ENCODE results near the gene ACP3. TPM values are rescaled to one million over a fixed set of nuclear protein-coding genes. Genes with fewer than 3 reads are reported as not detected.

The ACP3 gene
- total RNA-seq, 1 donor from 2014 or later = 0.46 TPM

DNA sequence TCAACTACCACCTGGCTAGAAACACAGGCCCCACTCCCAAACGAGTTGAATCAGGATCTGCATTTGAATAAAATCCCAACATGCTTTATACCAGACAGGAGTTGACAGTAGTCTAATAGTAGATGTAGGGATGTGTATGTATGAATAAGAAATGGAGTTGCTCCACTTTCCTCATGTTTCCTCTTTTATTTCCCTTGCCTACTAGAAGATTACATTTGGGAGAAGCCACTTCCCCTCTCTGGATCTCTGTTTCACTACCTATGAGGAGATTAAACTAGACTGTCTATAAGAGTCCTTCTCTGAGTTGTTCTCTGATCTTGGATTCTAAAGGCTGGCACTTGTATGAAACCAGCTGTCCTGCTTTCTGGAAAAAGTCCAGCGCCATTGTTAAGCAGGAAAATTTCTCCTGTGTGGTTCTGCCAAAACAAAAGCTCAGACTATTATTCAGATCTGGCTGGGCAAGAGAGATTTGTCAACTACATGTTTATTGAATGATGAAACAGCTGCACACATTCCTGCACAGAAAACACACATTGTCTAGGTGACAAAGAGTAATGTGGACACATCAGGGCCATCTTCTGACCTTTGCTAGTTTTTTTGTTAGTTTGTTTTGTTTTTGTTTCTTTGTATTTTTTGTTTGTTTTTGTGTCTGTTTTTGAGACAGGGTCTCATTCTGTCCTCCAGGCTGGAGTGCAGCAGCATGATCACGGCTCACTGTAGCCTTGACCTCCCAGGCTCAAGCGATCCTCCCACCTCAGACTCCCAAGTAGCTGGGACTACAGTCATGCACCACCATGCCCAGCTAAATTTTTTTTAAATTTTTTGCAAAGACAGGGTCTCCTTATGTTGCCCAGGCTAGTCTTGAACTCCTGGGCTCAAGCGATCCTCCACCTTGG is 29.9 kb downstream of the ACP3 start:
- H3K4me3 ChIP-seq (ENCODE audit: low read depth, low read length) = no peak overlapping the region
- peak; percentile 23 for DNase-seq (ENCODE audit: low read depth)
- no peak for TF ChIP-seq CTCF (conservative IDR thresholded peaks at IDR 0.05; ENCODE audit: low read depth, low read length)

DNA sequence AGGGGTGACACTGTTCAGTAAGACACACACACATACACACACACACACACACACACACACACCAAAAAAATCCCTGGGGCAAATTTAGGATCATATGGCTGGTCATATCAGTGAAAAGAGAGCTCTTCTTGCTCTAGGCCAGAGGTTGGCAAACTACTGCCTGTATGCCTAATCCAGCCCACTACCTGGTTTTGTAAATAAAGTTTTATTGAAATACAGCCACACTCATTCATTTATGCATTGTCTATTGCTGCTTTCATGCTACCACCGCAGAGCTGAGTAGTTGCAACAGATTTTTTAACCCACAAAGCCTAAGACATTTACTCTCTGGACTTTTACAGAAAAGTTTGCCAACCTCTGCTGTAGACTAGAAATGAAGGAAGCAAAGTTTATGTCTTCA is 30.6 kb downstream of the ACP3 start:
- TF ChIP-seq CTCF (conservative IDR thresholded peaks at IDR 0.05; ENCODE audit: low read depth, low read length) = no peak
- DNase-seq (ENCODE audit: low read depth) = no peak
- no peak overlapping the region for H3K4me3 ChIP-seq (ENCODE audit: low read depth, low read length)

DNA sequence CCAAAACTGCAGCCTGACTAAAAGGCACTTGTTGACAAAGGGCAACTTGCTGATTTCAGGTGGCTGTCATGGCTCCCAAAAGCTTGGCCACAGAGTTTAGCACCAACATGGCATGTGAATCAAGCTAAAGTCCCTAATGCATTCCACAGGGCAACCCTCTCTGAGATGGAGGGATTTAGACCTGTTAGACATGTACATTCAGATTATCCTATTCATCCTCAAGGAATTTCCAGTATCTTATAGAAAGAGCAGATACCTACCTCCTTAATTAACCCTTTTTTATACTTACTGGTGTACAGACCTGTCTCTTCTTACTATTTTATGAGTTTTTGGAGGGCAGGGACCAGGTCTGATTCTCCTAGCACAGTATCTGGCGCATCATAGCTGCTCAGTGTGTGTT is 31.3 kb downstream of the ACP3 start:
- H3K4me3 ChIP-seq (ENCODE audit: low read depth, low read length) = no peak overlapping the region
- no peak for TF ChIP-seq CTCF (conservative IDR thresholded peaks at IDR 0.05; ENCODE audit: low read depth, low read length)
- DNase-seq (ENCODE audit: low read depth) = no peak

GRCh38 chr3:132350814-132351213 is 33.6 kb downstream of the ACP3 start:
- no peak for TF ChIP-seq CTCF (conservative IDR thresholded peaks at IDR 0.05; ENCODE audit: low read depth, low read length)
- no peak for DNase-seq (ENCODE audit: low read depth)
- H3K4me3 ChIP-seq (ENCODE audit: low read depth, low read length) = no peak overlapping the region

DNA sequence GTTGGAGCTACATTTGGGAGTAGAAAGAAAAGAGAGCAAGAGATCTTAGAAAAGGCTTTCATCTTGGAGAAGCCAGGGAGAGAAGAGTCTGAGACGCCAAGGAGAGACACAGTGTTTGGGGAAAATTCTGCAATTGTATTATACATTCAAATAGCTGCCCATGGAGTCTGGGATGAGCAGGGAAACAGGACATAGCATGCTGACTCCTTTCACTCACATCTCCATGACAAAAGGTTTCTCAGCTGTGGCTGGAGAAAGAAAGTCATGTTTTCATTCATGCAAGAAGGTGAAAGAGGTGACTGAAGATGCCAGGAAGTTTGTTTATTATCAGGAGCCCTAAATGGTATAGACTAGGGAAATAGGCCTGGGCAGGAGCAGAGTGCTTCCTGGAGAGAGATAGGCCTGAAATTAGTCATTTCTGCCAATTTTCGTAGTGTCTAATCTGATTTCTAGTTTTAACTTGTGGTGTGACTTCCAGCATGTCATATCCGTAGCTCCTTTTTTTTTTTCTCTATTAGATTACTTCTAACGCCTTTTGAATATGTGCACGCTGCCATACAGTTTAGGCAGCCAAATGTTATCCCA is 34.1 kb downstream of the ACP3 start:
- no peak overlapping the region for H3K4me3 ChIP-seq (ENCODE audit: low read depth, low read length)
- no peak for DNase-seq (ENCODE audit: low read depth)
- no peak for TF ChIP-seq CTCF (conservative IDR thresholded peaks at IDR 0.05; ENCODE audit: low read depth, low read length)

DNA sequence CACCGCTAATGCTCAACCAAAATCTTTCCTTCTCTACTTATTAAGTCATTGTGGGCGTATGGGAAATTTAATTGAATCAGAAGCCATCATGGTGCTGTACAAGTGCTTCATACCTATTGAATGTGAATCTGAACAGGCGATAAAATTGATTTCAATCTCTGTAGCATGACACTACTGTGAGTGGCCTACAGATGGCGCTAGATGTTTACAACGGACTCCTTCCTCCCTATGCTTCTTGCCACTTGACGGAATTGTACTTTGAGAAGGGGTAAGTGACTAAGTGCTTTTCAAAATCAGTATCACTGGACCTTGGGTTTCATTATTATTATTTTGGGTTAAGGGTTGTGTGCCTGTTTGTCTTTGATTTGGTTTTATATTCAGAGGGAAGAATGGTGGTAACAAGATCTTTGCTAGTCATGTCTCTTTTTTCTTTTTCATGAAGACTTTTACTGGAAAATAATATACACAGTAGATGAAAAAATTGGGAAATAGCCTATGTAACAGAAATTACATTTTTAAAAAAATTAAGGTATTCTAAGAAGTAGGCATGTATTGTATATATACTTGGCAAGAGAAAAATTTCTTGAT is 35.4 kb downstream of the ACP3 start:
- peak; percentile 94 for TF ChIP-seq CTCF (conservative IDR thresholded peaks at IDR 0.05; ENCODE audit: low read depth, low read length)
- DNase-seq (ENCODE audit: low read depth) = peak; percentile 30
- H3K4me3 ChIP-seq (ENCODE audit: low read depth, low read length) = no peak overlapping the region
